Cardiac fibroblast (primary cell): ENCODE measurements around the gene DOK5.
A peak's percentile ranks its signal among the peaks of the same experiment; 100 is the strongest.

Experiments
- DNase-seq, 2 donors: peaks; one replicate each; pipeline versions ENCODE4 v3.0.0 to v3.0.0-alpha.2; 2010; ENCODE audit warnings: low read depth in 2 of 2
- H3K4me3 ChIP-seq, 2 donors: replicated peaks in 1 of 2; 1 replicate in 1 of 2; 2 replicates in 1 of 2; pipeline ENCODE4 v1.5.1; 2011; ENCODE audit warnings: low read depth in 2 of 2, low read length in 2 of 2, mild to moderate bottlenecking in 2 of 2, moderate library complexity in 1 of 2
- TF ChIP-seq, protein P1 (sequence below): IDR thresholded peaks from one replicate; pipeline ENCODE4 v1.5.1; 2011; ENCODE audit warnings: low read depth, mild to moderate bottlenecking, low read length, inconsistent platforms

Gene DOK5

DNA sequence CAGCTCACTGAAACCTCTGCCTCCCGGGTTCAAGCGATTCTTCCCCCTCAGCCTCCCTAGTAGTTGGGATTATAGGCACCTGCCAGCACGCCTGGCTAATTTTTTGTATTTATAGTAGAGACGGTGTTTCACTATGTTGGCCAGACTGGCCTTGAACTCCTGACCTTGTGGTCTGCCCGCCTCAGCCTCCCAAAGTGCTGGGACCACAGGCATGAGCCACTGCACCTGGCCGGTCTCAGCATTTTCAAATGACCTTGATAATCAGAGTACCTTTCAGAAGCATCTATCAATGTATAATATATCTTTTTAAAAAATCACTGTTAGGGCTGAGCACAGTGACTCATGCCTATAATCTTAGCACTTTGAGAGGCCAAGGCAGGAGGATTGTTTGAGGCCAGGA, 143.0 kb downstream of the DOK5 start:
- no peak overlapping the region for H3K4me3 ChIP-seq
- no peak for DNase-seq
- TF ChIP-seq, protein P1, sequence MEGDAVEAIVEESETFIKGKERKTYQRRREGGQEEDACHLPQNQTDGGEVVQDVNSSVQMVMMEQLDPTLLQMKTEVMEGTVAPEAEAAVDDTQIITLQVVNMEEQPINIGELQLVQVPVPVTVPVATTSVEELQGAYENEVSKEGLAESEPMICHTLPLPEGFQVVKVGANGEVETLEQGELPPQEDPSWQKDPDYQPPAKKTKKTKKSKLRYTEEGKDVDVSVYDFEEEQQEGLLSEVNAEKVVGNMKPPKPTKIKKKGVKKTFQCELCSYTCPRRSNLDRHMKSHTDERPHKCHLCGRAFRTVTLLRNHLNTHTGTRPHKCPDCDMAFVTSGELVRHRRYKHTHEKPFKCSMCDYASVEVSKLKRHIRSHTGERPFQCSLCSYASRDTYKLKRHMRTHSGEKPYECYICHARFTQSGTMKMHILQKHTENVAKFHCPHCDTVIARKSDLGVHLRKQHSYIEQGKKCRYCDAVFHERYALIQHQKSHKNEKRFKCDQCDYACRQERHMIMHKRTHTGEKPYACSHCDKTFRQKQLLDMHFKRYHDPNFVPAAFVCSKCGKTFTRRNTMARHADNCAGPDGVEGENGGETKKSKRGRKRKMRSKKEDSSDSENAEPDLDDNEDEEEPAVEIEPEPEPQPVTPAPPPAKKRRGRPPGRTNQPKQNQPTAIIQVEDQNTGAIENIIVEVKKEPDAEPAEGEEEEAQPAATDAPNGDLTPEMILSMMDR, result no peak

DNA sequence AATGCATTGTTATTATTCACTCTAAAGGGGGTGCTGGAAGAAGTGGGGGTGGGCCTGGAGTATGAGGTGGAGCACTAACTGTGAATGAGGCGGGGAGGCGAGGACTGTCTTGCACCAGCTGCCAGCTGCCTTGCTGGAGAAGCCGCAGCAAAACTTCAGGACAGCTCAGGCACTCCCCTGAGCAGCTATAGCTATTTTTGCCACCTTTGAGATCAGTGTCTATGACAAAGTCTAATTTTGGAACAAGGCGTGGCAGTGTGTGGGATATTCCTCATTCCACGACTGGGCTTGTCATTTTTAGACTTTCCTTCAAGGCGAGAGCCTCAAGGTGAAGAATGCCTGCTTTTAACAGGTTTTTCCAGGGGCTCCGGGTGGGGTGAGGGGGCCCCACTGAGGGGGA, 143.8 kb downstream of the DOK5 start:
- DNase-seq, result no peak
- TF ChIP-seq, protein P1, result no peak
- no peak overlapping the region for H3K4me3 ChIP-seq

DNA sequence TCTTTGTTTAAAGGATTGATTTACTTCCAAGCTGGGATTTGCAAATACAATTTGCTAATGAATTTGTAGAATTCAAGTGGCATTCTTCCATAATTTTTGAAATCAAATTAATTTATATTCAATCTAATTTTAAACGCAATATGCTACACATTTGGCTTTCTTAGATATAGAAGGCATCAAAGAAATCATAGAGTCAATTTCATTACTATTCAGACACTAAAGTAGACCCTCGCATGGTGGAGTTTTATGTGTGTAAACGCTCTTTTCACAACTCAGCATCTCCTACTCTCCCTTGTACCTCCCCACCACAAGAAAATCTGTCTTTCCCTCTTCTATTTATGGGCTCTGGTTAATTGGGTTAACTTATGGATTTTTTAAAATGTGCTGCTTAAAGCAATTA, 144.3 kb downstream of the DOK5 start:
- TF ChIP-seq, protein P1, result no peak
- DNase-seq, result no peak
- no peak overlapping the region for H3K4me3 ChIP-seq

DNA sequence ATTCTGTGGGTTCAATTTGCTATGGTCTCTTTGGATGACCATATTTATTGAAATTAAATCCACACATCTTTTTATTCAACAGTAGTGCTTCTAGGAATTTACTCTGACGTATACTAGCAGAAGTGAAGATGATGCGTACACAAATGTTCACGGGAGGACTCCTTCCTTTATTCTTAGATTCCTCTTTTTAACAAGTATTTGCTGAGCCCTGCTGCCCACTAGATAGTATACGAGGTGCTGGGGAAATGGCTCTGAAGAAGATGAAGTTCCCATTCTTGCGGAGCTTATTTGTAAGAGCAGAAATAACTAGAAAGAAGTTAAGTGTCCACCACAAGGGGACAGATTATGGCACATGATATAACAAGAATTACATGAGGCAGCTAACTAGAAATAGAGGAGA, 145.2 kb downstream of the DOK5 start:
- DNase-seq, result no peak
- TF ChIP-seq, protein P1, result no peak
- H3K4me3 ChIP-seq, result no peak overlapping the region

DNA sequence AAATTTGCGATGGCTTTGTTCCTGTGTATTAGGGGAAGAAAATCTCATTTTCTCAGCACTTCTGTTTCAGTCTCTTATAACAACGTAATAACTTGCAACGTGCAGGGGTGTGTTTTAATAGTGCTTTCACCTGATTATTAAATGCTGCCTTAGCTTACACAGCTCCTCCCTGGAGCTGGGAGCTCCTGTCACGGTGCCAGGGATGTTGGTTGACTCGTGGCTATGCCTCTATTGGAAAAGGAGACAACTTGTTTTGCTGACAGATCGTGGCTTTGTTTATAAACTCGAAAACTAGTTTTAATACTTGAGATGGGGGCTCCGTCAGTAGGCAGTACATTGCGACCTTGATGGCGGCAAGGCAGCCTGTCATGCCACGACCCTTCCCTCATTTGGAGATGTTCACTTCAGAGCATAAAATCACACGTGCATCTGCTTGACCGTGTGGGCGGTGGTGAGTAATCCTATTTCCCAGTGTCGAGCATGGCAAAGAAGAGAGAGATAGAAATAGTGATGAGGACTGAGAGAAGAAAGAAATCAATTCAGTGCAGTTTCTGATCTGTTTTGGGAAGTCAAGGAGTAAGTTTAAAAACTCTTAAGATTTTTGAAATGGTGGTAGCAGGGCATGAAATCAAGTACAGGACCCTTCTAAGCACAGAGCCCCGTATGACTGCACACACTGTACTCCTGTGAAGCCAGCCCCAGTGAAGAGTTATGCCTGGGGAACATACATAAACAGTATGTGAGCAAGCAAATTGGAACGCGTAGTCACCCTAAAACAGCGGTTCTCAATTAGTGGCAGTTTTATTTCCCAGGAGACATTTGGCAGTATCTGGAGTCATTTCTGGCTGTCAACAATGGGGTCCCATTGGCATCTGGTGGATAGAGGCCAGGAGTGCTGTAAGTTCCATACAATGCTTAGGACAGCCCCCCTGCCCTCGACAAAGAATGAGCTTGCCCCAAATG, 147.2 kb downstream of the DOK5 start:
- TF ChIP-seq, protein P1, result no peak
- no peak overlapping the region for H3K4me3 ChIP-seq
- peak in 1 of 2 donors; percentile 14 for DNase-seq

DNA sequence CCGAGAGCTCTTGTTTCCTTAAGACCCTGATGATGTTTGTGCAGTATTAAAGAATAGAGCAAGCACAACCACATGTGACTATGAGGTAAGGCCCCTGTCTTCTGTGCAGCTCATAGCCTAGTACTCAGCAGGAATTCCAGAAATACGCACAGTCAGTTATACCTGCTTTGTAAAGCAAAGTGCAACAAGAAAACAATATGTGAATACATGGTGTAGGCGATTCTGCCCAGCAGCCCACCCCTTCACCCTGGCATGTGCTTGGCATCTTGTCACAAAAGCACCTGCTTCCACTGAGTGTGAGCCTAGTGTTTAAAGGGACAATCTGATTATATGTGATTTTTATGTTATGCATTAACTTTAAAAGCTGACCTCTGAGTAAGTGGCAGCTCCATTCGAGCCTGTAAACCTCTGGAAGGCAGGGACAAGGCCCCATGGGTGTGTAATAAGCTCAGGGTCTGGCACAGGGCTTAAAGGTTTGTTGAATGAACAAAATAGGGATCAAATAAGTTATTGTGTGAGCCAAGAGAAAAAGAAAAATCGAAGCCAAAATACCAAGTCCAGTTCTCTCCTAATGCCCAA, 148.7 kb downstream of the DOK5 start:
- no peak overlapping the region for H3K4me3 ChIP-seq
- TF ChIP-seq, protein P1, result no peak
- DNase-seq, result no peak
